Ovary (tissue), 9 donors: ENCODE data around the gene CGB3. TPM values are rescaled to one million over a fixed set of nuclear protein-coding genes. Genes with fewer than 3 reads are reported as not detected.
A peak's percentile ranks its signal among the peaks of the same experiment; 100 is the strongest.
"Not testable (repeated sequence)": the region's sequence is repeated elsewhere in the genome, so short reads cannot be mapped to it uniquely, and the experiment has no call there.

Experiments
- DNase-seq, 5 donors: peaks; one replicate each; pipeline ENCODE4 v3.0.0-alpha.2; 2019 to 2020
- H3K27ac ChIP-seq, 2 donors: fragments of 200-600 bp; one replicate each; pipeline versions ENCODE4 v1.5.1 to v1.8.0; 2019 to 2022
- H3K27me3 ChIP-seq: fragments of 200-600 bp; one replicate; pipeline ENCODE4 v1.8.0; 2022
- H3K36me3 ChIP-seq: fragments of 200-600 bp; sonication (generic); one replicate; pipeline ENCODE4 v1.5.1; 2019
- H3K4me1 ChIP-seq: one replicate; pipeline ENCODE4 v1.8.1; 2013; ENCODE audit warnings: mild to moderate bottlenecking, moderate library complexity; ENCODE audit not compliant: insufficient read depth
- H3K4me3 ChIP-seq: fragments of 200-600 bp; sonication (generic); one replicate; pipeline ENCODE4 v1.5.1; 2017
- H3K9me3 ChIP-seq, 2 donors: fragments of 200-600 bp in 1 of 2; sonication (generic) in 1 of 2; one replicate each; pipeline versions ENCODE4 v1.5.1 to v1.8.1; 2013 to 2019; ENCODE audit warnings: mild to moderate bottlenecking in 1 of 2, moderate library complexity in 1 of 2
- CTCF ChIP-seq, 3 donors: fragments of 450-650 bp in 2 of 3; fragments of 200-600 bp in 1 of 3; IDR thresholded peaks; one replicate each; pipeline versions ENCODE4 v1.5.1 to v1.8.0; 2016 to 2022; ENCODE audit warnings: antibody characterized with exemption in 3 of 3, mild to moderate bottlenecking in 1 of 3
- EP300 ChIP-seq: sonication (generic); formaldehyde crosslinking; IDR thresholded peaks from one replicate; pipeline ENCODE4 v1.6.1; 2017; ENCODE audit warnings: antibody characterized with exemption
- POLR2A ChIP-seq: fragments of 450-650 bp; IDR thresholded peaks from one replicate; pipeline ENCODE4 v1.6.1; 2017; ENCODE audit warnings: antibody characterized with exemption, mild to moderate bottlenecking, moderate library complexity
- WGBS, 3 donors: extraction: QIAGEN DNeasy Blood & Tissue Kit in 1 of 3; methylation state at CpG; one replicate each; pipeline versions ENCODE4 v1.1.5 to v1.1.7; 2013 to 2017; 5-methylcytosine and 5-hydroxymethylcytosine counted together
- intact Hi-C, 4 donors: fragments of 100-400 bp; cut with DNase I; formaldehyde crosslinking; loops; one replicate each; pipeline versions ENCODE4 v1.11.0 to v1.15.1; 2022 to 2023
- polyA plus RNA-seq, 2 donors: library from polyadenylated mRNA; stranded (reverse); fragments of 200-250 nt in 1 of 2; fragments of 350-450 nt in 1 of 2; fragmentation: Illumina TruSeq in 1 of 2; extraction: RNeasy Lipid Tissue Mini Kit (QIAGEN cat#74804) in 1 of 2; gene quantifications; one replicate each; pipeline ENCODE4 v1.2.3, GENCODE V29; 2013 to 2014
- total RNA-seq, 7 donors: library from RNA; depleted of rRNA in 2 of 7; stranded (reverse); fragments of >200 nt in 2 of 7; fragmentation: NEBNext Ultra II Directional in 3 of 7; extraction: Animal tissue kit (Norgen Biotek cat#: 25700) in 3 of 7; gene quantifications; one replicate each; pipeline versions ENCODE4 v1.1.0 to v1.2.4, GENCODE V29; 2016 to 2023
- donor health status: DM: no; HTN: no; CAD: no; lungs with moderate emphysema.
- donor health status: DM: no; HTN: no; CAD: no.
- donor health status: Bipolar disorder and iron deficiency.
- donor health status: DM: yes; HTN: yes; CAD: no.
- donor health status: DM: no; HTN: no; CAD: no.
- donor health status: DM: yes; HTN: yes; CAD: no.

Gene CGB3
- total and polyA plus RNA-seq, 9 donors: not detected

GRCh38 chr19:49061000-49061399, 36.9 kb upstream of the CGB3 start:
- intact Hi-C loops: no loop called here
- H3K9me3 ChIP-seq: no peaks in the 10 kb centered on the region
- DNase-seq: no peak
- H3K27me3 ChIP-seq: no peaks in the 10 kb centered on the region
- H3K4me1 ChIP-seq: peaks cover 4% of the 10 kb centered on the region
- H3K36me3 ChIP-seq: no peaks in the 10 kb centered on the region
- no peak overlapping the region for H3K4me3 ChIP-seq
- no peak for TF ChIP-seq CTCF (IDR thresholded peaks at IDR 0.05)
- TF ChIP-seq EP300: no peak
- no peak for TF ChIP-seq POLR2A
- H3K27ac ChIP-seq: no peak overlapping the region
- WGBS, 3 donors: 87 to 100% (median 94%) methylated on average over 2 of the region's 2 CpGs

- Histone ChIP-seq H3K27ac (no peak overlapping the region), H3K27me3 (no peaks in the 10 kb centered on the region), H3K4me1 (peaks cover 2% of the 10 kb centered on the region), H3K36me3 (no peaks in the 10 kb centered on the region), H3K9me3 (no peaks in the 10 kb centered on the region), H3K4me3 (no peak overlapping the region)
- WGBS, 3 donors: 25 to 36% (median 30%) methylated on average over 9 of the region's 9 CpGs
- no peak for TF ChIP-seq CTCF (IDR thresholded peaks at IDR 0.05)
- no peak for TF ChIP-seq POLR2A
- no peak for TF ChIP-seq EP300
- intact Hi-C loops: no loop called here
- DNase-seq: no peak
These were observed 34.9 kb upstream of the CGB3 start for GRCh38 chr19:49059053-49059452.

GRCh38 chr19:49058562-49058961, 34.4 kb upstream of the CGB3 start:
- Histone ChIP-seq H3K9me3 (no peaks in the 10 kb centered on the region), H3K36me3 (no peaks in the 10 kb centered on the region), H3K4me3 (no peak overlapping the region), H3K27me3 (no peaks in the 10 kb centered on the region), H3K27ac (no peak overlapping the region), H3K4me1 (peaks cover 2% of the 10 kb centered on the region)
- intact Hi-C loops: no loop called here
- 29 to 46% (median 45%) methylated on average over 10 of the region's 10 CpGs for WGBS, 3 donors
- DNase-seq: no peak
- TF ChIP-seq CTCF (IDR thresholded peaks at IDR 0.05) (no peak), POLR2A (no peak), EP300 (no peak)

- intact Hi-C loops: no loop called here
- Histone ChIP-seq H3K9me3 (no peaks in the 10 kb centered on the region), H3K27ac (no peak within 1 kb of the TSS), H3K27me3 (no peaks in the 10 kb centered on the region), H3K4me1 (peaks cover 2% of the 10 kb centered on the region), H3K36me3 (no peaks in the 10 kb centered on the region), H3K4me3 (peak within 1 kb of the TSS; percentile 33)
- no peak for TF ChIP-seq EP300
- TF ChIP-seq POLR2A: no peak
- no peak for TF ChIP-seq CTCF (IDR thresholded peaks at IDR 0.05)
- WGBS, 3 donors: 2 to 6% (median 3%) methylated on average over 38 of the region's 38 CpGs
- DNase-seq: peak; percentile 56 to 79 (median 72)
These were observed 33.6 kb upstream of the CGB3 start, which contains the start of gene CGB7 for GRCh38 chr19:49057636-49058234. Gene CGB7, minus strand, starts transcription at chr19:49057749. Its CDS starts 2,374 bp downstream, at chr19:49055375.

- intact Hi-C loops, H3K27me3 ChIP-seq, H3K36me3 ChIP-seq, H3K9me3 ChIP-seq, H3K27ac ChIP-seq, H3K4me1 ChIP-seq: not testable (repeated sequence)
- WGBS, 3 donors: 2 to 7% (median 3%) methylated on average over 19 to 34 of the region's 34 CpGs
- peak in 1 of 5 donors; percentile 47 for DNase-seq
- peak overlapping the region; percentile 33 for H3K4me3 ChIP-seq
These were observed 32.9 kb upstream of the CGB3 start for GRCh38 chr19:49056902-49057596.
